GM12878 (cell line): ENCODE data around the gene PFKM. TPM values are rescaled to one million over a fixed set of nuclear protein-coding genes. Genes with fewer than 3 reads are reported as not detected.

Source experiments
- ATAC-seq: fragments of 200-7000 bp; cut with Tn5 transposase; 3 replicates; pipeline ENCODE4 v1.9.1; 2020; ENCODE audit warnings: mild to moderate bottlenecking, moderate library complexity
- BruUV-seq: library from RNA; stranded (reverse); fragments of 400-500 nt; replicated peaks from 2 replicates; lab custom pipeline; 2021; lab: Mats Ljungman, UMichigan
- CTCF ChIA-PET: fragments of 300-600 bp; sonication (Branson Sonifier 250); formaldehyde crosslinking; extraction: SDS; loops from one replicate; lab custom pipeline; 2021; ENCODE audit warnings: inconsistent platforms; lab: Yijun Ruan, JAX
- POLR2A ChIA-PET: fragments of 350-600 bp; formaldehyde crosslinking; extraction: SDS; loops from one replicate; lab custom pipeline; 2021; ENCODE audit warnings: inconsistent platforms; lab: Charles Lee
- RAD21 ChIA-PET: fragments of 300-600 bp; sonication (Branson Sonifier 250); formaldehyde crosslinking; loops from one replicate; lab custom pipeline; 2023; ENCODE audit warnings: antibody characterized with exemption; ENCODE audit not compliant: unreplicated experiment; lab: Charles Lee
- SMC1A ChIA-PET: fragments of 300-600 bp; sonication (Branson Sonifier 250); formaldehyde crosslinking; loops from one replicate; lab custom pipeline; 2023; ENCODE audit not compliant: unreplicated experiment, uncharacterized antibody; lab: Charles Lee
- DNase-seq: peaks from one replicate; pipeline ENCODE4 v3.0.0-alpha.2; 2011; ENCODE audit warnings: low read depth, low spot score
- FAIRE-seq: peaks from 3 replicates; lab custom pipeline; 2011; peaks lifted over from hg19 to GRCh38; lab: Jason Lieb, UNC
- H2AFZ ChIP-seq: 2 replicates; pipeline ENCODE4 v1.6.0; 2011; ENCODE audit warnings: low read depth, low read length, control low read depth; ENCODE audit not compliant: control insufficient read depth
- H3K27ac ChIP-seq: 2 replicates; pipeline ENCODE4 v1.5.1; 2011; ENCODE audit warnings: control low read depth; ENCODE audit not compliant: control insufficient read depth, insufficient read depth
- H3K27me3 ChIP-seq, 2 experiments: replicated peaks in 1 of 2; 2 replicates each; pipeline versions ENCODE4 v1.6.0 to v1.6.1; 2011; ENCODE audit warnings: low read length in 1 of 2; ENCODE audit not compliant: control insufficient read depth in 2 of 2, insufficient read depth in 2 of 2
- H3K36me3 ChIP-seq, 2 experiments: 2 replicates each; pipeline ENCODE4 v1.5.1; 2011; ENCODE audit warnings: low read length in 1 of 2; ENCODE audit not compliant: control insufficient read depth in 2 of 2, insufficient read depth in 2 of 2
- H3K4me1 ChIP-seq: 2 replicates; pipeline ENCODE4 v1.6.1; 2011; ENCODE audit warnings: mild to moderate bottlenecking, low read length, moderate library complexity, mixed read lengths; ENCODE audit not compliant: control insufficient read depth, insufficient read depth
- H3K4me2 ChIP-seq: 2 replicates; pipeline ENCODE4 v1.6.0; 2011; ENCODE audit warnings: control low read depth; ENCODE audit not compliant: control insufficient read depth, insufficient read depth
- H3K4me3 ChIP-seq: fragments of 200-600 bp; sonication (generic); 2 replicates; pipeline ENCODE4 v1.5.1; 2016
- H3K79me2 ChIP-seq: 2 replicates; pipeline ENCODE4 v1.6.0; 2011; ENCODE audit warnings: low read length; ENCODE audit not compliant: control insufficient read depth, insufficient read depth
- H3K9ac ChIP-seq: 2 replicates; pipeline ENCODE4 v1.8.0; 2011; ENCODE audit warnings: low read length, control low read depth, mixed read lengths; ENCODE audit not compliant: control insufficient read depth, insufficient read depth
- H3K9me3 ChIP-seq: replicated peaks from 3 replicates; pipeline ENCODE4 v1.5.1; 2011; ENCODE audit warnings: mild to moderate bottlenecking, low read length; ENCODE audit not compliant: control insufficient read depth, insufficient read depth
- H4K20me1 ChIP-seq: 2 replicates; pipeline ENCODE4 v1.6.0; 2011; ENCODE audit not compliant: control insufficient read depth, insufficient read depth
- BACH1 ChIP-seq: fragments of 450-650 bp; IDR thresholded peaks from 2 replicates; pipeline ENCODE4 v1.6.1; 2017; ENCODE audit warnings: mild to moderate bottlenecking, borderline replicate concordance
- CEBPZ ChIP-seq: fragments of 150-350 bp; IDR thresholded peaks from 2 replicates; pipeline ENCODE4 v1.6.1; 2016; ENCODE audit warnings: low read depth, low read length
- EED ChIP-seq: sonication (generic); IDR thresholded peaks from 2 replicates; pipeline ENCODE4 v1.6.1; 2016; ENCODE audit warnings: antibody characterized with exemption, low read depth
- GATAD2B ChIP-seq: fragments of 450-650 bp; conservative IDR thresholded peaks from 2 replicates; pipeline ENCODE4 v1.6.1; 2017; ENCODE audit warnings: low read depth, mild to moderate bottlenecking, moderate library complexity
- HSF1 ChIP-seq: fragments of 150-350 bp; IDR thresholded peaks from 2 replicates; pipeline ENCODE4 v1.6.1; 2014; ENCODE audit warnings: mild to moderate bottlenecking, low read depth, low read length
- MTA3 ChIP-seq: IDR thresholded peaks from 2 replicates; pipeline ENCODE4 v1.6.1; 2012; ENCODE audit warnings: low read length, inconsistent platforms, borderline replicate concordance
- MYB ChIP-seq: fragments of 150-350 bp; IDR thresholded peaks from 2 replicates; pipeline ENCODE4 v1.6.1; 2014; ENCODE audit warnings: mild to moderate bottlenecking, low read depth, low read length, borderline replicate concordance
- NFYB ChIP-seq: IDR thresholded peaks from 2 replicates; pipeline ENCODE4 v1.6.1; 2011; ENCODE audit warnings: low read depth, mild to moderate bottlenecking, low read length, improper control_type of control experiment, moderate library complexity; ENCODE audit not compliant: insufficient read depth
- NKRF ChIP-seq: fragments of 450-650 bp; conservative IDR thresholded peaks from 2 replicates; pipeline ENCODE4 v1.6.1; 2017; ENCODE audit warnings: mild to moderate bottlenecking, moderate library complexity
- PBX3 ChIP-seq: IDR thresholded peaks from 2 replicates; pipeline ENCODE4 v1.6.1; 2011; ENCODE audit warnings: mild to moderate bottlenecking, low read depth, low read length, moderate library complexity; ENCODE audit not compliant: insufficient replicate concordance
- SREBF1 ChIP-seq: IDR thresholded peaks from 2 replicates; pipeline ENCODE4 v1.6.1; 2012; ENCODE audit warnings: mild to moderate bottlenecking, low read length
- ZBTB33 ChIP-seq: fragments of 450-650 bp; IDR thresholded peaks from 2 replicates; pipeline ENCODE4 v1.6.1; 2017; ENCODE audit warnings: mild to moderate bottlenecking
- WGBS: methylation state at CpG from one replicate; pipeline ENCODE4 v1.1.6; 2016; ENCODE audit warnings: low lambda C conversion rate; ENCODE audit not compliant: insufficient replicate concordance, insufficient coverage; ENCODE audit errors: missing lambda C conversion rate; 5-methylcytosine and 5-hydroxymethylcytosine counted together
- in situ Hi-C: fragments of 300-500 bp; cut with MboI; formaldehyde crosslinking; loops from 9 replicates; pipeline ENCODE4 v1.14.3; 2018; ENCODE audit warnings: mixed read lengths
- intact Hi-C: fragments of 100-400 bp; cut with micrococcal nuclease; formaldehyde crosslinking; loops from one replicate; pipeline ENCODE4 v1.14.2; 2022; ENCODE audit not compliant: unreplicated experiment
- polyA plus RNA-seq, 11 experiments: library from polyadenylated mRNA; depleted of rRNA in 4 of 11; unstranded in 6 of 11; stranded (reverse) in 5 of 11; fragments of >200 nt; fragmentation: Nextera tagmentation in 4 of 11; fragmentation: Illumina TruSeq in 1 of 11; extraction: Ambion mirVana in 4 of 11; extraction: Trizol in 1 of 11; gene quantifications; 1 replicate in 1 of 11; 2 replicates in 10 of 11; pipeline versions ENCODE4 v1.2.1 to v1.2.3, GENCODE V29; 2011 to 2016; ENCODE audit warnings: inconsistent platforms in 2 of 11, missing spikeins in 2 of 11, low read depth in 1 of 11
- total RNA-seq, 4 experiments: library from RNA; depleted of rRNA in 3 of 4; stranded (reverse); fragments of >200 nt in 3 of 4; fragmentation: Illumina TruSeq in 1 of 4; extraction: Trizol in 1 of 4; gene quantifications; 2 replicates each; pipeline versions ENCODE4 v1.2.1 to v1.2.3, GENCODE V29; 2013 to 2021

The PFKM gene
- total and polyA plus RNA-seq, 10 of the 15 experiments (the other 5 are each of a cell fraction or from before 2014, with no cell fraction given), result 27.6 to 80.0 (median 55.8) TPM

- no peak for TF ChIP-seq NKRF
- no peak for TF ChIP-seq HSF1
- TF ChIP-seq NFYB, result no peak
These were observed 71.9 kb downstream of the PFKM start (continued) for GRCh38 chr12:48191096-48191495.

GRCh38 chr12:48192861-48193260 lies 73.7 kb downstream of the PFKM start:
- Histone ChIP-seq H3K4me1 (0 out of 2 replicates have a peak, but pooled peaks cover 2% of the 10 kb centered on the region), H3K27ac (no peak overlapping the region), H3K27me3 (peaks cover 0 to 2% of the 10 kb centered on the region in 2 experiments; a peak in 1 of 4 replicates), H2AFZ (no peak overlapping the region), H3K4me3 (no peak overlapping the region), H3K36me3 (no peaks in the 10 kb centered on the region), H3K79me2 (no peaks in the 10 kb centered on the region), H3K9me3 (no peaks in the 10 kb centered on the region), H3K4me2 (no peak overlapping the region), H4K20me1 (no peaks in the 10 kb centered on the region), H3K9ac (no peak overlapping the region)
- ATAC-seq (no peak), FAIRE-seq (no peak), DNase-seq (no peak)
- in situ Hi-C loops (no loop called here), intact Hi-C loops (loop anchor here (10.0 kb wide), 1 partner anchor 162 kb away; the partner anchor contains the start of gene ZNF641)
- ChIA-PET SMC1A (interaction anchor here (1.2 kb wide), 1 partner anchor 25 kb away, joined by 3 read pairs; no protein-coding TSS in a partner anchor), POLR2A (no interaction called here), CTCF (interaction anchor here (0.9 kb wide), 1 partner anchor 18 kb away, joined by 3 read pairs; no protein-coding TSS in a partner anchor), RAD21 (no interaction called here)
- WGBS, result 28% methylated on average over 1 of the region's 1 CpG
- no TSS peak for BruUV-seq
- no peak for TF ChIP-seq BACH1
- TF ChIP-seq PBX3, result no peak
- no peak for TF ChIP-seq SREBF1
- TF ChIP-seq GATAD2B, result no peak
- no peak for TF ChIP-seq MYB
- TF ChIP-seq EED, result no peak
- no peak for TF ChIP-seq CEBPZ
- no peak for TF ChIP-seq ZBTB33
- no peak for TF ChIP-seq MTA3
